OCI-LY3 (cell line): ENCODE data around the gene PLA1A.

Experiments used
- H2AFZ ChIP-seq: fragments of 200-600, 300-600 bp; shearing (Covaris generic); 2 replicates; pipeline ENCODE4 v1.6.0; 2014; ENCODE audit warnings: antibody characterized with exemption, low read depth, low read length
- H3K27ac ChIP-seq: fragments of 200-600, 300-600 bp; sonication (generic); 2 replicates; pipeline ENCODE4 v1.5.1; 2014; ENCODE audit warnings: mild to moderate bottlenecking, low read length, moderate library complexity, mixed read lengths
- H3K27me3 ChIP-seq: fragments of 200-600, 300-600 bp; sonication (generic); 2 replicates; pipeline ENCODE4 v1.6.1; 2014; ENCODE audit warnings: low read depth, low read length, mixed read lengths
- H3K36me3 ChIP-seq: fragments of 200-600, 300-600 bp; sonication (generic); replicated peaks from 2 replicates; pipeline ENCODE3; 2014; ENCODE audit warnings: low read depth, low read length, mixed read lengths
- H3K4me1 ChIP-seq: fragments of 300-600, 200-600 bp; sonication (generic); 2 replicates; pipeline ENCODE4 v1.6.1; 2014; ENCODE audit warnings: low read length, mixed read lengths
- H3K4me2 ChIP-seq: fragments of 200-600, 300-600 bp; sonication (generic); 2 replicates; pipeline ENCODE4 v1.6.1; 2014; ENCODE audit warnings: low read length, mixed read lengths
- H3K4me3 ChIP-seq: fragments of 300-600, 200-600 bp; sonication (generic); 2 replicates; pipeline ENCODE4 v1.5.1; 2014; ENCODE audit warnings: antibody characterized with exemption, mild to moderate bottlenecking, low read length, moderate library complexity
- H3K79me2 ChIP-seq: fragments of 300-600, 200-600 bp; shearing (Covaris generic); 2 replicates; pipeline ENCODE4 v1.6.1; 2014; ENCODE audit warnings: mild to moderate bottlenecking, low read length, mixed read lengths
- H3K9ac ChIP-seq: fragments of 300-600, 200-600 bp; shearing (Covaris generic); 2 replicates; pipeline ENCODE4 v1.6.0; 2014; ENCODE audit warnings: mild to moderate bottlenecking, low read length, moderate library complexity
- H3K9me3 ChIP-seq: fragments of 200-600, 300-600 bp; shearing (Covaris generic); 2 replicates; pipeline ENCODE4 v1.6.1; 2014; ENCODE audit warnings: low read length, mixed read lengths; ENCODE audit not compliant: insufficient read depth
- H4K20me1 ChIP-seq: fragments of 200-600, 300-600 bp; sonication (generic); 2 replicates; pipeline ENCODE4 v1.6.1; 2016; ENCODE audit warnings: low read length, mixed read lengths; ENCODE audit not compliant: insufficient read depth
- CTCF ChIP-seq: fragments of 200-600, 300-600 bp; sonication (generic); IDR thresholded peaks from 2 replicates; pipeline ENCODE4 v1.5.1; 2014; ENCODE audit warnings: antibody characterized with exemption, low read length, low read depth
- EZH2phosphoT487 ChIP-seq: fragments of 200-600 bp; shearing (Covaris generic); IDR thresholded peaks from 2 replicates; pipeline ENCODE4 v1.6.1; 2018; ENCODE audit warnings: antibody characterized with exemption, mixed run types, low read depth

Gene PLA1A

GRCh38 chr3:119653876-119654275, 56.2 kb downstream of the PLA1A start:
- H3K27ac ChIP-seq, result no peak overlapping the region
- TF ChIP-seq EZH2phosphoT487 (no peak), CTCF (no peak)
- H3K79me2 ChIP-seq, result no peaks in the 10 kb centered on the region
- H2AFZ ChIP-seq, result no peak overlapping the region
- no peaks in the 10 kb centered on the region for H3K36me3 ChIP-seq
- no peak overlapping the region for H3K9ac ChIP-seq
- H3K4me1 ChIP-seq, result peaks cover 6% of the 10 kb centered on the region; the same call in 1 of the 2 replicates
- H3K4me3 ChIP-seq, result no peak overlapping the region
- no peaks in the 10 kb centered on the region for H4K20me1 ChIP-seq
- no peaks in the 10 kb centered on the region for H3K9me3 ChIP-seq
- H3K27me3 ChIP-seq, result no peaks in the 10 kb centered on the region
- H3K4me2 ChIP-seq, result no peak overlapping the region

GRCh38 chr3:119657887-119658702, 60.4 kb downstream of the PLA1A start:
- no peak overlapping the region for H3K9ac ChIP-seq
- TF ChIP-seq CTCF, result peak; percentile 13; the same call in 1 of the 2 replicates
- no peak for TF ChIP-seq EZH2phosphoT487
- no peaks in the 10 kb centered on the region for H3K79me2 ChIP-seq
- H3K36me3 ChIP-seq, result no peaks in the 10 kb centered on the region
- no peak overlapping the region for H3K4me2 ChIP-seq
- H4K20me1 ChIP-seq, result no peaks in the 10 kb centered on the region
- H3K4me1 ChIP-seq, result peaks cover 16% of the 10 kb centered on the region
- H3K27me3 ChIP-seq, result no peaks in the 10 kb centered on the region
- no peaks in the 10 kb centered on the region for H3K9me3 ChIP-seq
- no peak overlapping the region for H3K4me3 ChIP-seq
- H3K27ac ChIP-seq, result no peak overlapping the region
- no peak overlapping the region for H2AFZ ChIP-seq

GRCh38 chr3:119658994-119659393, 61.3 kb downstream of the PLA1A start:
- no peaks in the 10 kb centered on the region for H3K9me3 ChIP-seq
- TF ChIP-seq EZH2phosphoT487, result no peak
- no peak for TF ChIP-seq CTCF
- H3K4me2 ChIP-seq, result no peak overlapping the region
- H3K79me2 ChIP-seq, result no peaks in the 10 kb centered on the region
- no peak overlapping the region for H2AFZ ChIP-seq
- H3K9ac ChIP-seq, result no peak overlapping the region
- no peak overlapping the region for H3K27ac ChIP-seq
- peaks cover 25% of the 10 kb centered on the region for H3K4me1 ChIP-seq
- no peaks in the 10 kb centered on the region for H3K27me3 ChIP-seq
- no peaks in the 10 kb centered on the region for H4K20me1 ChIP-seq
- H3K4me3 ChIP-seq, result no peak overlapping the region
- H3K36me3 ChIP-seq, result no peaks in the 10 kb centered on the region

- no peak overlapping the region for H2AFZ ChIP-seq
- no peak overlapping the region for H3K4me2 ChIP-seq
- no peak overlapping the region for H3K4me3 ChIP-seq
- H3K27me3 ChIP-seq, result no peaks in the 10 kb centered on the region
- no peaks in the 10 kb centered on the region for H3K36me3 ChIP-seq
- no peaks in the 10 kb centered on the region for H3K9me3 ChIP-seq
- H3K4me1 ChIP-seq, result peaks cover 33% of the 10 kb centered on the region
- no peak overlapping the region for H3K27ac ChIP-seq
- H4K20me1 ChIP-seq, result no peaks in the 10 kb centered on the region
- no peak overlapping the region for H3K9ac ChIP-seq
- TF ChIP-seq CTCF (no peak), EZH2phosphoT487 (no peak)
- H3K79me2 ChIP-seq, result no peaks in the 10 kb centered on the region
Observed at GRCh38 chr3:119659606-119660291, 62.1 kb downstream of the PLA1A start.
